Stimulated activated CD8-positive, alpha-beta memory T cell treated with anti-CD3 and anti-CD28 coated beads, Interleukin-15, amount 100 ng/mL, for 1 hour (primary cell): Measurements from ENCODE around the gene RASIP1.
"Not testable (repeated sequence)": the region's sequence is repeated elsewhere in the genome, so short reads cannot be mapped to it uniquely, and the experiment has no call there.

Source experiments
- DNase-seq: peaks from one replicate; pipeline ENCODE4 v3.0.0-alpha.2; 2020; ENCODE audit warnings: low read depth

RASIP1 gene

DNA sequence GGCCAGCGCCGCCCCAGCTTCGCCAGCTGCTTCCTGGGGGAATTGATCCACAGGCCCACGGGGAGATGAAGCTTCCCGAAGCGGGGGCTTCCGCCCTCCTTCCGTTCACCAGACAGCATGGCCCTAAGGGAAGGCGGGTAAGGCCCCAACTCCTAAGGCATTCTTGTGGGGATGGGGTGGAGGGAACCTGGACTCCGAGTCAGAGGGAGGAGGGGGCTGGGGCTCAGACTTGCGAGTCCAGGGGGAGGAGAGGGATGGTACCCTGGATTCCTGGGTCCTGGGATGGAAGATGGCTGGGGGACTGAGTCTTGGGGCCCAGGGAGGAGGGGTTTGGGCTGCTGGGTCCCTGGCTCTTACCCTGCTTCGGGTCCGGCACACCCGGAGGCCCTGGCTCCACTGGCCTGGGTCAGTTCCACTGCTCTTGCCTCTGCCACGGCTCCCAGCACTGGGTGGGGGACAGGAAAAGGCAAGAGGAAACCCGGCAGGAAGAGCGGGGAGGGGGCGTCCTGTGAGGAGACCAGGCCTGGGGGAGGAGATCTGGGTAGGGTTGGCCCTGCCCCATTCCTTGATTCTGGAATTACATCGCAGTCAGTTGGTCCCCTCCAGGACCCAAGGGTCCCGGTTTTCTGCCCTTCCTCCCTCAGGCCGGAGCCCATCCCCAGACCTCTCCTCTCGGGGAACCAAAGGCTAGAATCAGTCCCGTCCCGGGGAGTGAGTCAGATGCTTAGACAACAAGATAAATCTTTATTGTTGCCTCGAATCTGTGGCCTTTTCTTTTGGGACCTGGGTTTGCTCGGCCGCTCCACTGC is at the start of gene RASIP1:
TSS of gene RASIP1 (minus strand) at position 447 of the 809 bp plus-strand sequence. CDS start at position 119, 328 bp downstream.
- DNase-seq, result no peak

DNA sequence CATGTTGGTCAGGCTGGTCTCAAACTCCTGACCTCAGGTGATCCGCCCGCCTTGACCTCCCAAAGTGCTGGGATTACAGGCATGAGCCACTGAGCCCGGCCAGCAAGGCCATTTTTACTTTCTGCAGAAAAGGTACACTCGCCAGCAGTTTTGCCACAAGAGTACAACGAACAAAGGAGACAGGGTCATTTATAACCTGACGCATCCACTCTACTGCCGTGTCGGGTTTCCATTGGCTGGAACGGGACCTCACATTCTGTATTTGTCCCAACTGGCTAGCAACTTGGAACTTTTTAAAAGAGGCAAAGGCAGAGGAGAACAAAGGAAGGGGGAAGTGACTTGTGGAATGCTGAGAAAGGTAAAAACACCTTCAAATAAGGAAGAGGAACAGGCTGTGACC is 46.9 kb upstream of the RASIP1 start:
- DNase-seq, result not testable (repeated sequence)

DNA sequence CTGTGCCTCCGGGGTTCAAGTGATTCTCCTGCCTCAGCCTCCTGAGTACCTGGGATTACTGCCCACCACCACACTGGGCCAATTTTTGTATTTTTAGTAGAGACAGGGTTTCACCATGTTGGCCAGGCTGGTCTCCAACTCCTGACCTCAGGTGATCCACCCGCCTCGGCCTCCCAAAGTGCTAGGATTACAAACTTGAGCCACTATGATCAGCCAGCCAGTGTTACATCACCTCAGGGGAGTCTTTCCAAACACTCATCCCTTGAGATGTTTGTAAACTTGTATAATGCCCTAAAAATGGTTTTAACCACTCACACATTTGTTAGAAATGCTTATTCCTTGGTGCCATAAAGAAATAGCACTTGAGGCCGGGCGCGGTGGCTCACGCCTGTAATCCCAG is 46.0 kb upstream of the RASIP1 start:
- not testable (repeated sequence) for DNase-seq

DNA sequence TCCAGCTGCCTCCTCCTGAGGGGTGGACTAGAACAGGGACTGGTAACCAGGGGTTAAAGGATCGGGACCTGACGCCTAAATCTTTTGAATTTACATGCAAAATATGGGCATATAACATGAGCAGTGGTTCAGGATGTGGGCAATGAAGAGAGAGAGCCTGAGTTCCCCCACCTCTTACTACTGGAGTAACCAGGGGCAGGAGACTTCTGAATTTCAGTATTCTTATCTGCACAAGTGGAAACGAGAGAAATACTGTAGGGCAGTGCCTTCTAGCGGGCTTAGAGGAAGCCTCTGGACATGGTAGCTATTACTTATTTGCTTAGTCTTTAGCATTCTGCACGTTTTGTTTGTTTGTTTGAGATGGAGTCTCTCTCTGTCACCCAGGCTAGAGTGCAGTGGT is 44.1 kb upstream of the RASIP1 start:
- DNase-seq, result no peak

DNA sequence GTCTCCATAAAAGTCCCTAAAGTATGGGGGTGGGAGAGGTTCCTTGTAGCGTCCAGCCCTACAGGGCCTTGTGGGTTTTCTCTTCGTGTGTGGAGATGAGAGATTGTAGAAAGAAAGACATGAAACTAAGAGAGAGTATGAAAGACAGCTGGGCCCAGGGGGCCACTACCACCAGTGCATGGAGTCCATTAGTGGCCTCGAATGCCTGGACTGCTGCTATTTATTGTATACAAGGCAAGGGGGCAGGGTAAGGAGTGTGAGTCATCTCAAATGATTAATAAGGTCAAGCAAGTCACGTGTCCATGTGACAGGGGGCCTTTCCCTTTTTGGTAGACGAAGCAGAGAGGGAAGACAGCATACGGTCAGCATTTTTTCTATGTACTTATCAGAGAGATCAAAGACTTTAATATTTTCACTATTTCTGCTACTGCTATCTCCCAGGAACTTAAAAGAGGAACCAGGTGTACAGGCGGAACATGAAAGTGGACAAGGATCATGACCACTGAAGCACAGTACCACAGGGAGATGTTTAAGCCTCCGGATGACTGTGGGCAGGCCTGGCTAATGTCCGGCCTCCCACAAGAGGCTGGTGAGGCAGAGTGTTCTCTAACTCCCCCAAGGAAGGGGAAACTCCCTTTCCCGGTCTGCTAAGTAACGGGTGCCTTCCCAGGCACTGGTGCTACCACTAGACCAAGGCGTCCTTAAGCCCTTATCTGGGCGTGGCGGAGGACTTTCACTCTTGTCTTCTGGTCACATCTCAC is 40.4 kb upstream of the RASIP1 start:
- DNase-seq, result no peak

DNA sequence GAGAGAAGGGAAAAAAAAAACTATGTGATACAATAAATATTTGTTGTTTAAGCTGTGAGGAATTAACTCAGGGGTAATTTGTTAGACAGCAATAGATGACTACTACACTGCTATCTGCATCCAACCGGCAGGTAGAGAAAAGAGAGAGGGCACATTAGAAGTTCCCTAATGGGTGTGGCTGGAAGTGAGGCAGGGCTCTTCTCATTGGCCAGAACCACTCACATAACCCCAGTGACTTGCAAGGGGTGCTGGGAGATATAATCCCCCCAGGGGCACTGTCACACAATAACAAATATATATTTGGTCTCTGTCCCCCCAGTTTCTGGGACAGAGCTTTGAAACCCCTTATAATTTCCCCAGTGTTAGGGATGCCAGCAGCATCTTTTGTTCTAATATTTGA is 39.2 kb upstream of the RASIP1 start:
- DNase-seq, result no peak

DNA sequence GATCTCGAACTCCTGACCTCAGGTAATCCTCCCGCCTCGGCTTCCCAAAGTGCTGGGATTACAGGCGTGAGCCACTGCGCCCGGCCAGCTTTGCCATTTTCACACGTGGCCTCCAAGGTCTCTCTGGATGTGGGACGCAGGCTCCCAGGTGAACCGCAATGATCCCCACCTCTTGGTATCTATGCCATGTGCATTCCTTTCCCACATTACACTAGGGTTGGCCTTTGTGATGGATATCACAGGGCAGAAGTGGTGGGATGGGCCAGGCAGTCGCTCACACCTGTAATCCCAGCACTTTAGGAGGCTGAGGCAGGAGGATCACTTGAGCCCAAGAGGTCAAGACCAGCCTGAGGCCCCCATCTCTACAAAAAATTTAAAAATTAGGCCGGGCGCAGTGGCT is 37.3 kb upstream of the RASIP1 start:
- DNase-seq, result no peak

DNA sequence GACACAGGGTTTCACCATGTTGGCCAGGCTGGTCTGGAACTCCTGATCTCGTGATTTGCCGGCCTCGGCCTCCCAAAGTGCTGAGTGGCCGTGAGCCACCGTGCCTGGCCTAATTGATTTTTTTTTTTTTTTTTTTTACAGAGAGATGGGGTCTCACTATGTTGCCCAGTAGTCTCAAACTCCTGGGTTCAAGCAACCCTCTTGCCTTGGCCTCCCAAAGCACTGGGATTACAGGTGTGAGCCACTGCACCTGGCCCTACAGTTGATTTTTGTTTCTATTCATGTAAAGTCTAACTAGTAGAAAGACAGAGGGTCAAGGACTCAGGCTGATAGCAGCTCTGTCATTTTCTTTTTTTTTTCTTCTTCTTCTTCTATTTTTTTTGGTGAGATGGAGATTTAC is 36.7 kb upstream of the RASIP1 start:
- no peak for DNase-seq

DNA sequence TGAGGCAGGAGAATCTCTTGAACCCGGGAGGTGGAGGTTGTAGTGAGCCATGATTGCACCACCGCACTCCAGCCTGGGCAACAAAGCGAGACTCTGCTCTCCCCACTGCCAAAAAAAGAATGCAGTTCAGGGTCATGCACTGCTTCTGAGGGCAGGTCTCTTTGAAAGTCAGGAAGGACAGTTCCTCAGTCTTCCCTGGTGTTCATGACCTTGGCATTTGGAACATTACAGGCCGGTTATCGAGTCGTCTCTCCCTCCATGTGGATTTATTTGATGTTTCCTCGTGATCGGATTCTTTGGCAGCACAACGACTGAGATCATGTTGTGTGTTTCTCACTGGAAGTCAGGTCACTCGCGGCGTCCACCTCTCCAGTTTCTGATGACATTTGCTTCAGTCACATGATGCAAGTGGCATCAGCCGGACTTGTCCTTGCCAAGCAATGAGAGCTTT is 32.1 kb upstream of the RASIP1 start:
- DNase-seq, result no peak

DNA sequence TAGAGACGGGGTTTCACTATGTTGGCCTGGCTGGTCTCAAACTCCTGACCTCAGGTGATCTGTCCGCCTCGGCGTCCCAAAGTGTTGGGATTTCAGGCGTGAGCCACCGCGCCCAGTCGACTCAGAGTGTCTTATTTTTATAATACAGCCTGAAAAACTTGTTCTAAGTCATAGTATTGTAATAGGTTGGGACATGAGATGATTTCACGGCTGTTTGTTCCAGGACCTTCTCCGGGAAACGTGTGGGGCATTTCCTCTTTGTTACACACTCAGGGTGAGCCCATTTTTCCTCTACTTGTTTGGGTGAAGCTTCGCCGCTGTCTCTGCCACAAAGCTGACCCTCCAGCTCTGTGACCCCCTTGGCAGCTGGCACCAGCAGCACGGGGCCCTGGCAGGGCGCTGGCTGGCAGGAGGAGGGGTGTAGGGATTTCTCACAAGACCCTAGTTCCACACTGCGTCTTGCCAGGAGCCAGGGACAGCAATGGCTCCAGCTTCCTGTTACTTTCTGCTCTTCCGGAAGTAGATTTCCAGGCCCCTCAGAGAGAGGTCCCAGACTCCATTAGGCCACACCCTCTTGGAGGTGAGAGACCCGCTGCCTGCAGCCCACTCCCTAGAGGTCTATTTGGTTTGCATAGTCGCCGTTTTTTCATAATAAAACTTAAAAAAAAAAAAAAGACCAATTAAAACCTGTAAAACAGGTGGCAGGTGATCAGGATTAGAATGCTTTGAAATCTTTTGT is 30.5 kb upstream of the RASIP1 start:
- no peak for DNase-seq

DNA sequence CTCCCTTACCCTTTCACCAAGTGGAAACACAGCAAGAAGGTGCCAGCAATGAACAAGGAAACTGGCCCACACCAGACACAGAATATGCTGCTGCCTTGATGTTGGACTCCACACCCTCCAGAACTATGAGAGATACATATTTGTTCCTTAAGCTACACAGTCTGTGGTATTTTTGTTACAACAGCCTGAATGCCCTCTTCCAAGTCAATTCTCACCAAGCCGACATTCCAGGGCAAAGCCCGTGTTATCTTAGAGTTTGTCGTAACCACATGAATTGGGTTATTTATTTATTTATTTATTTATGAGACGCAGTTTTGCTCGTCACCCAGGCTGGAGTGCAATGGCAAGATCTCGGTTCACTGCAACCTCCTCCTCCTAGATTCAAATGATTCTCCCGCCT is 29.9 kb upstream of the RASIP1 start:
- DNase-seq, result no peak

DNA sequence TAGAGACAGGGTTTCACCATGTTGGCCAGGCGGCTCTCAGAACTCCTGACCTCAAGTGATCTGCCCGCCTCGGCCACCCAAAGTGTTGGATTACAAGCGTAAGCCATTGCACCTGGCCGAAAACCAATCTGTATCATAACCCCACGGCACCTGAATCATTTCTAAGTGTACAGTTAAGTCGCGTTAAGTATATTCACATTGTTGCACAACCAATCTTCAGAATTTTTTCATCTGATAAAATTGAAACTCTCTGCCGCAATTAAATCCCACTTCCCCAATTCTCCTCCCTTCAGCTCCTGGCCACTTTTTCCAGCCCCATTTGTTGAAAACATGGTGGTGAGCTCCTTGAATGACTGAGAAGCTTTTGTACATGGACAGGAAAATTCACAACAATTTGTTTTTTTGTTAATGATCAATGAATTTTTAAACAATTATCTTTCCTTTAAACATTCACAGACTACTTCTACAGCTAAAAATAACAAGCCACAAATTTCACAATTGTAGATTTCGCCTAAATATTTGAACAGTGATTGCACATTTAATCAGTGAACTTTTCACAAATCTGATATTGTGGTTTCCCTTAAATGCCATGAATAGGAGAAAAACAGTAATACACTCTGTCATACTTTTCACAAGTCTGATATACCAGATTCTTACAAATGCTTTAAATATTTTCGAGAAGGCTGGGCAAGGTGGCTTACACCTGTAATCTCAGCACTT is 28.7 kb upstream of the RASIP1 start:
- DNase-seq, result no peak

DNA sequence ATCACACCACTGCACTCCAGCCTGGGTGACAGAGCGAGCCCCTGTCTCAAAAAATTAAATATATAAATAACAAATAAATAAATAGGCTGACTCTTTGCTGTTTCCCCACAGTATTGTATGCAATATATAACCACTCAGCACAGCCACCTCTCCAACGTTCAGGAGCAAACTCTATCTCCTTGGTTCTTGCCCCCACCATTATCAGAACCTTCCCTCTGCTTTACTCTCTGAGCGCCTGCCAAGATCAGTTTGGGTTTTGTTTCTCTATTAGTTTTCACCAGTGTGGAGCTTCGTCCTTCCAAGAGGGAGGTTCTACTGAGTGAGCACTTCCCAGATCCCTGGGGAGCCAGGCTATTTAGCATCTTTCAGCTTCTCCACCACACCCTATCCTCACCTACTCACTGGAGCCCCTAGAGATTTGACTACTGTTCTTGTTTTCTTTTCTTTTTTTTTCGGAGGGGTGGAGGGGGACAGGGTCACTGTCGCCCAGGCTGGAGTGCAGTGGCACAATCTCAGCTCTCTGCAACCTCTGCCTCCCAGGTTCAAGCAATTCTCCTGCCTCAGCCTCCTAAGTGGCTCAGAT is 27.9 kb upstream of the RASIP1 start:
- not testable (repeated sequence) for DNase-seq

DNA sequence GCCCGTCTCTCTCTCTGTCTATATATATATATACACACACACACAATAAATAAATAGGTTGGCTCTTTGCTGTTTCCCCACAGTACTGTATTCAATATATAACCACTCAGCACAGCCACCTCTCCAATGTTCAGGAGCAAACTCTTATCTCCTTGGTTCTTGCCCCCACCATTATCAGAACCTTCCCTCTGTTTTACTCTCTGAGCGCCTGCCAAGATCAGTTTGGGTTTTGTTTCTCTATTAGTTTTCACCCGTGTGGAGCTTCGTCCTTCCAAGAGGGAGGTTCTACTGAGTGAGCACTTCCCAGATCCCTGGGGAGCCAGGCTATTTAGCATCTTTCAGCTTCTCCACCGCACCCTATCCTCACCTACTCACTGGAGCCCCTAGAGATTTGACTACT is 25.4 kb upstream of the RASIP1 start:
- not testable (repeated sequence) for DNase-seq

GRCh38 chr19:48760504-48761205 is 20.2 kb upstream of the RASIP1 start:
- no peak for DNase-seq

DNA sequence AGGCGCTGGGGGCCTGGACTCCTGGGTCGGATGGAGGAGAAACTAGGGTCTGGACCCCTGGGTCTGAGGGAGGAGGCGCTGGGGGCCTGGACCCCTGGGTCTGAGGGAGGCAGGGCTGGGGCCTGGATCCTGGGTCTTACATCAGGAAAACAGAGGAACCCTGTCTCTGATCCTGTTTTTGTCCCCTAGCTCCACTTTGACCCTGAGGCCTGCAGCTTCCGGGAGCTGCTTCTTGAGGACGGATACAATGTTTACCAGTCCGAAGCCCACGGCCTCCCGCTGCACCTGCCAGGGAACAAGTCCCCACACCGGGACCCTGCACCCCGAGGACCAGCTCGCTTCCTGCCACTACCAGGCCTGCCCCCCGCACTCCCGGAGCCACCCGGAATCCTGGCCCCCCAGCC is 17.3 kb upstream of the RASIP1 start:
- no peak for DNase-seq

DNA sequence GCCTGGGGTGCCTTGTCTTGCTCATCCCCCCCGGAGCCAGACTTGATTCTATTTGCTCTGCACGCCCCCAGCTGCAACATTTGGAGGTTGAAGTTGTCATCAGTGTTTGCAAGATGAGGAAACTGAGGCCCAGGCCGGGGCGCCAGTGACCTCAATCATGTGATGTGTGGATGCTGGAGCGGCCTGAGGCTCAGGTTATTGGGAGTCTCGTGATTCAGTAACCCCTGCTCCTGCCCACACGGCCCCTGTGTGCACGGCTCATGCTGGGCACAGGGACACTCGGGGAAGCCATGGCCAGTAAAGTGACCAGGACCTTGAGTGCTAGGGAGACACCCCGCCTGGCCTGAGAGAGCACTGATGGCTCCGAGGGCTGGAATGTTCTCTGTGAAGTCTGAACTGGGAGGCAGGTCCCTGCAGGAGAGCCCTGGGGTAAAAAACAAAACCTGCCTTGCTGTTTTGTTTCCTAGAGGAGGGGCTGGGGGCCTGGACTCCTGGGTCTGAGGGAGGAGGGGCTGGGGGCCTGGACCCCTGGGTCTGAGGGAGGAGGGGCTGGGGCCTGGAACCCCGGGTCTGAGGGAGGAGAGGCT is 16.8 kb upstream of the RASIP1 start:
- DNase-seq, result no peak

- no peak for DNase-seq
Measured at GRCh38 chr19:48756686-48757085, 16.3 kb upstream of the RASIP1 start.

GRCh38 chr19:48756212-48756611 is 15.8 kb upstream of the RASIP1 start:
- DNase-seq, result no peak

DNA sequence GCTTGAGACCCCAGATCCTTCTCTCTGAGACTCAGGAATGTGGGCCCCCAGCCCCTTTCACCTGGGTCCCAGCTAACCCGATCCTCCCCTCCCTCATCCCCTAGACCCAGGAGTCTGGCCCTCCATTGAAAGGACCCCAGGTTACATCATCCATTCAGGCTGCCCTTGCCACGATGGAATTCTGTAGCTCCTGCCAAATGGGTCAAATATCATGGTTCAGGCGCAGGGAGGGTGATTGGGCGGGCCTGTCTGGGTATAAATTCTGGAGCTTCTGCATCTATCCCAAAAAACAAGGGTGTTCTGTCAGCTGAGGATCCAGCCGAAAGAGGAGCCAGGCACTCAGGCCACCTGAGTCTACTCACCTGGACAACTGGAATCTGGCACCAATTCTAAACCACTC is 15.4 kb upstream of the RASIP1 start:
- DNase-seq, result no peak
